Measurements from ENCODE around the gene TFDP1. TPM values are rescaled to one million over a fixed set of nuclear protein-coding genes. Genes with fewer than 3 reads are reported as not detected.
A peak's percentile ranks its signal among the peaks of the same experiment; 100 is the strongest.
"Not testable (repeated sequence)": the region's sequence is repeated elsewhere in the genome, so short reads cannot be mapped to it uniquely, and the experiment has no call there.

Gene TFDP1
- total RNA-seq, 1 donor from 2014 or later, result 48.2 TPM

DNA sequence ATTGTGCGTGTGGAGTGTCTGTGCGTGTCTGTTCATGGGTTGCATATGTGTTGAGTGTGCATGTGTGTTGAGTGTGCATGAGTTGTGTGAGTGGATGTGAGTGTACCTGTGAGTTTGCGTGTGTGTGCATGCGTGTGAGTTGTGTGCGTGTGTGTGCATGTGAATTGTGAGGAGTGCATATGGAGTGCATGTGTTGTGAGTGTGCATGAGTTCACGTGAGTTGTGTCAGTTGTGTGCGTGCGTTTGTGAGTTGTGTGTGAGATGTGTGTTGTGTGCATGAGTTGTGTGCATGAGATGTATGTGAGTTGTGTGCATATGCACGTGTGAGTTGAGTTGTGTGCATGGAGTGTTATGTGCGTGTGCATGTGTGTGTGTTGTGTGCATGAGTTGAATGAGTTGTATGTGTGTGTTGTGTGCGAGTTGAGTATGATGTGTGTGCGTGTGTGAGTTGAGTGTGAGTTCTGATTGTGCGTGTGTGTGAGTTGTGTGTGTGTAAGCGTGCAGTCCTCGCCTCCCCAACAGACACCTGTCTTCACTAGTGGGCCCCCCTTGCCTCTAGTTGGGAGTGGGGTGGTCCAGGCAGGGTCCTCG, 29.3 kb downstream of the TFDP1 start:
- no peak for DNase-seq (ENCODE audit: low read depth)

GRCh38 chr13:113616281-113616906, 31.8 kb downstream of the TFDP1 start:
- no peak for DNase-seq (ENCODE audit: low read depth)

- peak; percentile 58 for DNase-seq (ENCODE audit: low read depth)
Observed at GRCh38 chr13:113616991-113617749, 32.6 kb downstream of the TFDP1 start.

DNA sequence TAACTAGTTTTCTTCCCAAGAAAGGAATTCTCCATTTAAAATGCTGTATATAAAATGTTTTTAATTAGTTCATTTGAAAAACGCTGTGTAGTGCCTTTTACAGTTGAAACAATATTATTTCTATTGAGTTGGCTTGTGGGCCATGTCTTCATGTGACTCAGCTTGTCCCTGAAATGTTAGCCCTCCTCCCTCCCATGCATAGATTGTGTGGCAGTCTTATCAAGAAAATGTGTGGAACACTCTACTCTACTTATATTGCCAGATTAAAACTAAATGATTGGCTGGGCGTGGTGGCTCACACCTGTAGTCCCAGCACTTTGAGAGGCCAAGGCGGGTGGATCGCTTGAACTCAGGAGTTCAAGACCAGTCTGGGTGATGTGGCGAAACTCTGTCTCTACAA, 33.4 kb downstream of the TFDP1 start:
- no peak for DNase-seq (ENCODE audit: low read depth)

- no peak for DNase-seq (ENCODE audit: low read depth)
Observed at GRCh38 chr13:113618455-113618854, 33.9 kb downstream of the TFDP1 start.

DNA sequence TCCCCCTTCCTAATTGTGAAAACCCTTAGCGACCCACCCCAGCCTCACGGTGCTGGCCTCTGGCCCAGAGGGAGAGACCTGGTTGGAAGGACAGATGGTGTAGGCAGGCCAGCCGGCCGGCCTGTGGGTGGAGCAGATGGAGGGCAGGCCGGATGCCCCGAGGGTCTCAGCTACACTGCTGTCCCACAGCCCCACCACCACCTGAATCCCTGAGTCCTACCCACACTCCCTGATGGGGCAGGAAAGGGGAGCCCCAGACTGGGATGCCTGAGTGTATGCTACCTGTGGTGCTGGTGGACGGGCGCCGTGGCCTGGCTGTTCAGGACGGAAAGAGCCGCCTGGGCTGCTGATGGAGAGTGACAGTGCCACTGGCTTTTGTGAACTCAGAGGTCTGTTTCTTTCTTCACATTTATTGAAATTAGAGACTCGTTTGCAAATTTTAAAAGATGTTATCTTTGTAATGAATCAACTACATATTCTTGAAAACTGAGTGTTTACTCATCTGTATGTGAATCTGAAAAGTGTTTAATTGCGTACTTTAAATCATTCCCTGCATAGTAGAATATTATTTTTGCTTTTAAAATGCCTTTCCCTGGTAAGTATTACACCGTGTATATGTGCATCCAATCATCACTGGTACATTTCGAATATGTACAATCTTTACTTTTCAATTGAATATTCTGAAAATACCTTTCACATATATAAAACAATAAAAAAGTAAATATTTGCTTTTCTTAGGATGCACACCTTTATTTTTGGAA, 35.7 kb downstream of the TFDP1 start:
- DNase-seq (ENCODE audit: low read depth), result no peak

DNA sequence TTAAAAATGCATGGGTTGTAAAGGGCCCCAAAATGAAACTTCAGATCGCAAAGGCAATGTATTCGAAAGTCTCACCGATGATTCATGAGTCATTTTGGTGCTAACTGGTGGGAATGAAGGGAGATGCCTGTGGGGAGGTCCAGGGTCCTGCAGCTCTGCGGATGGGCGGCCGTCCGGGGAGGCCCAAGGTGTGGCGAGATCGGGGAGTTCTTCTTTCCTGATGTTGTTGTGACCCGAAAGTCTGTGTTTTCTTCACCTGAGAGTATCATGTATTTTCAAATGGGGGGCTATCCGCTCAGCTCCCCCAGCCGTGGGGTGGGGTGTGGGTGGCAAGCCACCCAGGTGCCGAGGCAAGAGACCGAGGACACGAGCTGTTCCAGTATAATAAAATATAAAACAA, 36.5 kb downstream of the TFDP1 start:
- DNase-seq (ENCODE audit: low read depth), result no peak

- peak; percentile 12 for DNase-seq (ENCODE audit: low read depth)
Observed at GRCh38 chr13:113621498-113621897, 36.9 kb downstream of the TFDP1 start.

DNA sequence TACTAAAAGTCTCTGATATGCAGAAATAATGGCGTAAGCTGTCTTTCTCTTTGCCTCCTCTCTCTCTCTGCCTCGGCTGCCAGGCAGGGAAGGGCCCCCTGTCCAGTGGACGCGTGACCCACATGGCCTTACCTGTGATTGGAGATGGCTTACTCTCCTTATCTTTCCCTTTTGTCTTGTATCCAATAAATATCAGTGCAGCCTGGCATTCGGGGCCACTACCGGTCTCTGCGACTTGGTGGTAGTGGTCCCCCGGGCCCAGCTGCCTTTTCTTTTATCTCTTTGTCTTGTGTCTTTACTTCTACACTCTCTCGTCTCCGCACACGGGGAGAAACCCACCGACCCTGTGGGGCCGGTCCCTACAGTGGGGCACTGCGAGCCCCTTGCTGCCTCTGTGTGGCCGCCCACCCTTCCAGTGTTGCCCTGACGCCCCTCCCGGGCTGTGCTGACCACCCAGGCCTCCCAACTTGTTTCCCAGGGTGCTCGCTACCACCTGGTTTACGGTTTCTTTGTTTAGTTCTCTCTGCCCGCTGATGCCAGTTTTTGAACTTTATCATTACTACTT, 37.5 kb downstream of the TFDP1 start:
- not testable (repeated sequence) for DNase-seq (ENCODE audit: low read depth)

- DNase-seq (ENCODE audit: low read depth), result no peak
Observed at GRCh38 chr13:113622791-113623490, 38.4 kb downstream of the TFDP1 start.

DNA sequence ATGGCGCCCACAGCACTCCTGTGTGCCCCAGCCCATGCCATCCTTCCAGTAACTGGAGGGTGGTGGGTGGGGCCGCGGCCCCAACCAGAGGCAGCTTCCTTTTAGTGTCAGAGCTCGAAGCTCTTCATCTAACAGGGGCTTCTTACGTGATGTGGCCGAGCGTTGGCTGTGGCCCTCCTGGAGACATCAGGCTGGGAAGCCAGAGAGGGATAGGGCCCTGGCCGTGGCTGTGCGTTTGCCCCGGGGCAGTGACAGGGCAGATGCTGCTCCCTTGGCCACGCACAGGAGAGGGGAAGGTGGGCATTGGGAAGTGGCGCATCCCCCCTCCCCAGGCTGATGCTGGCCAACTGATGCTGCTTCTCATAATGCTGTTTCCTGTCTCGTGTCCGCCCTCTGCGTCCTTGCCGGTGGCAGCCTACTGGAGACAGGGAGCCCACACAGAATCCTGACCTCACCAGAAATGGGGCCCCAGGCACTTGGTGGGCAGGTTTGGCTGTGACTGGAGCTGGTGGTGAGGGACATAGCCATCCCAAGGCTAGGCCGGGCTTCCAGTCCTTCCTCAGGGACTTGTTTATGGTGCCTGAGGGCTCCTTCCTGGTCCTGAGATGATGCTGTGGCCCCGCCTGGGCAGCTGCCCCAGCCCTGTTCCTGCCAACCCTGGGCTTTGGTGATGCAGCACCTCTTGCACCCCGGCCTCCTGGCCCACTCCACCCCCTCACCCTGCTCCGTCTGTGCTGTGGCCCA, 39.1 kb downstream of the TFDP1 start:
- no peak for DNase-seq (ENCODE audit: low read depth)

GRCh38 chr13:113624235-113624587, 39.7 kb downstream of the TFDP1 start:
- DNase-seq (ENCODE audit: low read depth), result no peak

DNA sequence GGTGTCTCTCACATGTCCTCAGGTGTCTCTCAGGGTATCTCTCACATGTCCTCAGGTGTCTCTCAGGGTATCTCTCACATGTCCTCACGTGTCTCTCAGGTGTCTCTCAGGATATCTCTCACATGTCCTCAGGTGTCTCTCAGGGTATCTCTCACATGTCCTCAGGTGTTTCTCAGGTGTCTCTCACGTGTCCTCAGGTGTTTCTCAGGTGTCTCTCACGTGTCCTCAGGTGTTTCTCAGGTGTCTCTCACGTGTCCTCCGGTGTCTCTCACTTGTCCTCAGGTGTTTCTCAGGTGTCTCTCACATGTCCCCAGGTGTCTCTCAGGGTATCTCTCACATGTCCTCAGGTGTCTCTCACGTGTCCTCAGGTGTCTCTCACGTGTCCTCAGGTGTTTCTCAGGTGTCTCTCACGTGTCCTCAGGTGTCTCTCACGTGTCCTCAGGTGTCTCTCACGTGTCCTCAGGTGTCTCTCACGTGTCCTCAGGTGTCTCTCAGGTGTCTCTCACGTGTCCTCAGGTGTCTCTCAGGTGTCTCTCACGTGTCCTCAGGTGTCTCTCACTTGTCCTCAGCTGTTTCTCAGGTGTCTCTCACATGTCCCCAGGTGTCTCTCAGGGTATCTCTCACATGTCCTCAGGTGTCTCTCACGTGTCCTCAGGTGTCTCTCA, 40.2 kb downstream of the TFDP1 start:
- not testable (repeated sequence) for DNase-seq (ENCODE audit: low read depth)

GRCh38 chr13:113625965-113626721, 41.6 kb downstream of the TFDP1 start:
- no peak for DNase-seq (ENCODE audit: low read depth)

- DNase-seq (ENCODE audit: low read depth), result no peak
Observed at GRCh38 chr13:113627136-113627535, 42.6 kb downstream of the TFDP1 start.

- no peak for DNase-seq (ENCODE audit: low read depth)
Observed at GRCh38 chr13:113628291-113629270, 44.0 kb downstream of the TFDP1 start.

- DNase-seq (ENCODE audit: low read depth), result no peak
Observed at GRCh38 chr13:113629866-113630265, 45.3 kb downstream of the TFDP1 start.

- no peak for DNase-seq (ENCODE audit: low read depth)
Observed at GRCh38 chr13:113630296-113630695, 45.7 kb downstream of the TFDP1 start.
